Measurements from ENCODE around the gene PTPN14. TPM values are rescaled to one million over a fixed set of nuclear protein-coding genes. Genes with fewer than 3 reads are reported as not detected.

The PTPN14 gene
- total RNA-seq, 6 donors from 2014 or later, result 15.4 to 42.9 (median 27.0) TPM

- peak overlapping the region in 1 of 4 donors; percentile 6 for H3K27ac ChIP-seq
- H3K4me3 ChIP-seq, result no peak overlapping the region
- 92 to 97% methylated on average over 4 of the region's 4 CpGs for WGBS, 2 donors
- ATAC-seq (ENCODE audit: low FRiP score in 2 of 2) (no peak), DNase-seq (no peak)
- H3K4me1 ChIP-seq, result peaks cover 17 to 41% (median 31%) of the 10 kb centered on the region in 4 donors
- no peaks in the 10 kb centered on the region for H3K27me3 ChIP-seq
- H3K36me3 ChIP-seq, result no peaks in the 10 kb centered on the region
- H3K9me3 ChIP-seq, result no peaks in the 10 kb centered on the region
- no peak for TF ChIP-seq EP300 (IDR thresholded peaks at IDR 0.05)
- no peak for TF ChIP-seq POLR2A (IDR thresholded peaks at IDR 0.05)
- TF ChIP-seq POLR2AphosphoS5 (IDR thresholded peaks at IDR 0.05), result no peak
- TF ChIP-seq CTCF (IDR thresholded peaks at IDR 0.05), result no peak
Measured at GRCh38 chr1:214548271-214548670, 3.1 kb downstream of the PTPN14 start.

GRCh38 chr1:214547747-214548146, 3.7 kb downstream of the PTPN14 start:
- DNase-seq (no peak), ATAC-seq (ENCODE audit: low FRiP score in 2 of 2) (no peak)
- peaks cover 17 to 38% (median 29%) of the 10 kb centered on the region in 4 donors for H3K4me1 ChIP-seq
- no peak overlapping the region for H3K27ac ChIP-seq
- no peaks in the 10 kb centered on the region for H3K36me3 ChIP-seq
- TF ChIP-seq POLR2A (IDR thresholded peaks at IDR 0.05) (no peak), CTCF (IDR thresholded peaks at IDR 0.05) (no peak), POLR2AphosphoS5 (IDR thresholded peaks at IDR 0.05) (no peak), EP300 (IDR thresholded peaks at IDR 0.05) (no peak)
- H3K4me3 ChIP-seq, result no peak overlapping the region
- no peaks in the 10 kb centered on the region for H3K9me3 ChIP-seq
- no peaks in the 10 kb centered on the region for H3K27me3 ChIP-seq

- Histone ChIP-seq H3K27ac (peak overlapping the region in 1 of 4 donors; percentile 66), H3K36me3 (no peaks in the 10 kb centered on the region), H3K9me3 (no peaks in the 10 kb centered on the region), H3K27me3 (no peaks in the 10 kb centered on the region), H3K4me1 (peaks cover 17 to 37% (median 28%) of the 10 kb centered on the region in 4 donors), H3K4me3 (no peak overlapping the region)
- 59 to 67% methylated on average over 6 of the region's 6 CpGs for WGBS, 2 donors
- TF ChIP-seq POLR2AphosphoS5 (IDR thresholded peaks at IDR 0.05), result no peak
- TF ChIP-seq EP300 (IDR thresholded peaks at IDR 0.05), result no peak
- TF ChIP-seq POLR2A (IDR thresholded peaks at IDR 0.05), result no peak
- TF ChIP-seq CTCF (IDR thresholded peaks at IDR 0.05), result no peak
- DNase-seq (no peak), ATAC-seq (ENCODE audit: low FRiP score in 2 of 2) (no peak)
Measured at GRCh38 chr1:214546886-214547641, 4.3 kb downstream of the PTPN14 start.

GRCh38 chr1:214546084-214546483, 5.3 kb downstream of the PTPN14 start:
- no peaks in the 10 kb centered on the region for H3K36me3 ChIP-seq
- TF ChIP-seq EP300 (IDR thresholded peaks at IDR 0.05) (no peak), POLR2A (IDR thresholded peaks at IDR 0.05) (no peak), POLR2AphosphoS5 (IDR thresholded peaks at IDR 0.05) (no peak), CTCF (IDR thresholded peaks at IDR 0.05) (no peak)
- H3K27me3 ChIP-seq, result no peaks in the 10 kb centered on the region
- DNase-seq, result no peak
- no peak overlapping the region for H3K4me3 ChIP-seq
- ATAC-seq (ENCODE audit: low FRiP score in 2 of 2), result no peak
- no peak overlapping the region for H3K27ac ChIP-seq
- 88 to 91% methylated on average over 4 of the region's 4 CpGs for WGBS, 2 donors
- no peaks in the 10 kb centered on the region for H3K9me3 ChIP-seq
- H3K4me1 ChIP-seq, result peaks cover 21 to 42% (median 31%) of the 10 kb centered on the region in 4 donors

GRCh38 chr1:214545293-214545692, 6.1 kb downstream of the PTPN14 start:
- TF ChIP-seq CTCF (IDR thresholded peaks at IDR 0.05) (no peak), POLR2AphosphoS5 (IDR thresholded peaks at IDR 0.05) (no peak), POLR2A (IDR thresholded peaks at IDR 0.05) (no peak), EP300 (IDR thresholded peaks at IDR 0.05) (no peak)
- no peak for ATAC-seq (ENCODE audit: low FRiP score in 2 of 2)
- H3K27me3 ChIP-seq, result no peaks in the 10 kb centered on the region
- 78 to 80% methylated on average over 2 of the region's 2 CpGs for WGBS, 2 donors
- no peaks in the 10 kb centered on the region for H3K9me3 ChIP-seq
- no peak overlapping the region for H3K27ac ChIP-seq
- peaks cover 22 to 41% (median 27%) of the 10 kb centered on the region in 4 donors for H3K4me1 ChIP-seq
- DNase-seq, result no peak
- H3K4me3 ChIP-seq, result no peak overlapping the region
- no peaks in the 10 kb centered on the region for H3K36me3 ChIP-seq

Data from upper lobe of left lung (tissue), 6 donors.